H1 (cell line): Measurements from ENCODE around the gene GP1BB. TPM values are rescaled to one million over a fixed set of nuclear protein-coding genes. Genes with fewer than 3 reads are reported as not detected.

Experiments
- CTCF ChIA-PET: fragments of 300-600 bp; sonication (Branson Sonifier 250); formaldehyde crosslinking; loops from one replicate; lab custom pipeline; 2021; ENCODE audit not compliant: partially characterized antibody; lab: Charles Lee
- POLR2A ChIA-PET: fragments of 300-600 bp; sonication (Branson Sonifier 250); formaldehyde crosslinking; loops from one replicate; lab custom pipeline; 2021; ENCODE audit warnings: inconsistent platforms; ENCODE audit not compliant: partially characterized antibody; lab: Charles Lee
- DNase-seq, 2 experiments: peaks; one replicate each; pipeline versions ENCODE4 v3.0.0 to v3.0.0-alpha.2; 2010 to 2022; ENCODE audit warnings: low spot score in 2 of 2, low read depth in 1 of 2, mixed read lengths in 1 of 2
- FAIRE-seq: peaks from 2 replicates; lab custom pipeline; 2011; peaks lifted over from hg19 to GRCh38; lab: Jason Lieb, UNC
- H2AFZ ChIP-seq: 2 replicates; pipeline ENCODE4 v1.8.1; 2012; ENCODE audit warnings: low read length, inconsistent platforms
- H2AK5ac ChIP-seq: 2 replicates; pipeline ENCODE4 v1.6.1; 2013; ENCODE audit warnings: low read depth, low read length
- H2BK120ac ChIP-seq: replicated peaks from 2 replicates; pipeline ENCODE3; 2013; ENCODE audit warnings: low read depth, low read length, inconsistent platforms
- H2BK12ac ChIP-seq: 2 replicates; pipeline ENCODE4 v1.6.1; 2013; ENCODE audit warnings: low read depth, low read length
- H2BK15ac ChIP-seq: 2 replicates; pipeline ENCODE4 v1.6.1; 2013; ENCODE audit warnings: low read length
- H2BK20ac ChIP-seq: 2 replicates; pipeline ENCODE4 v1.6.1; 2013; ENCODE audit warnings: low read length
- H2BK5ac ChIP-seq: 2 replicates; pipeline ENCODE4 v1.6.1; 2013; ENCODE audit warnings: low read depth, low read length
- H3K14ac ChIP-seq: 2 replicates; pipeline ENCODE4 v1.6.1; 2013; ENCODE audit warnings: inconsistent platforms; ENCODE audit not compliant: insufficient read length
- H3K18ac ChIP-seq: 2 replicates; pipeline ENCODE4 v1.6.1; 2013; ENCODE audit warnings: low read length; ENCODE audit errors: extremely low read depth
- H3K23ac ChIP-seq: 2 replicates; pipeline ENCODE4 v1.6.1; 2013; ENCODE audit warnings: inconsistent platforms; ENCODE audit not compliant: insufficient read length
- H3K23me2 ChIP-seq: 2 replicates; pipeline ENCODE4 v1.6.1; 2013; ENCODE audit warnings: low read depth, low read length
- H3K27ac ChIP-seq: 2 replicates; pipeline ENCODE4 v1.6.1; 2011; ENCODE audit warnings: low read depth, low read length, inconsistent platforms
- H3K27me3 ChIP-seq, 4 experiments: replicated peaks in 1 of 4; 1 replicate in 1 of 4; 2 replicates in 3 of 4; pipeline versions ENCODE4 v1.6.1 to v1.8.1; 2011 to 2013; ENCODE audit warnings: low read length in 3 of 4, mild to moderate bottlenecking in 3 of 4, inconsistent platforms in 2 of 4, mixed read lengths in 2 of 4, moderate library complexity in 1 of 4; ENCODE audit not compliant: control insufficient read depth in 3 of 4, insufficient read depth in 3 of 4; ENCODE audit errors: extremely low read depth in 1 of 4
- H3K36me3 ChIP-seq, 4 experiments: 2 replicates each; pipeline versions ENCODE4 v1.6.1 to v1.8.1; 2011 to 2013; ENCODE audit warnings: mild to moderate bottlenecking in 4 of 4, low read length in 3 of 4, moderate library complexity in 2 of 4, control low read depth in 1 of 4, inconsistent platforms in 1 of 4; ENCODE audit not compliant: insufficient read depth in 4 of 4, control insufficient read depth in 2 of 4
- H3K4ac ChIP-seq: replicated peaks from 2 replicates; pipeline ENCODE3; 2013; ENCODE audit warnings: low read length, low read depth, mixed read lengths, inconsistent platforms; ENCODE audit not compliant: insufficient read length
- H3K4me1 ChIP-seq, 4 experiments: replicated peaks in 1 of 4; 1 replicate in 1 of 4; 2 replicates in 3 of 4; pipeline versions ENCODE4 v1.6.1 to v1.8.1; 2011 to 2013; ENCODE audit warnings: low read length in 3 of 4, inconsistent platforms in 2 of 4, mixed read lengths in 1 of 4; ENCODE audit not compliant: insufficient read depth in 4 of 4, control insufficient read depth in 3 of 4
- H3K4me2 ChIP-seq, 2 experiments: 2 replicates each; pipeline versions ENCODE4 v1.6.1 to v1.8.1; 2011 to 2013; ENCODE audit warnings: low read depth in 2 of 2, low read length in 2 of 2, control low read depth in 1 of 2, inconsistent platforms in 1 of 2, mild to moderate bottlenecking in 1 of 2; ENCODE audit not compliant: insufficient read depth in 1 of 2
- H3K4me3 ChIP-seq, 4 experiments: fragments of 200-600, 300-600 bp in 1 of 4; sonication (generic), shearing (Covaris generic), sonication (Bioruptor Twin) in 1 of 4; 2 replicates each; pipeline versions ENCODE4 v1.5.1 to v1.8.1; 2011 to 2016; ENCODE audit warnings: low read length in 4 of 4, low read depth in 3 of 4, control low read depth in 2 of 4, inconsistent platforms in 2 of 4, mild to moderate bottlenecking in 2 of 4, mixed read lengths in 1 of 4, moderate library complexity in 1 of 4; ENCODE audit not compliant: insufficient read depth in 2 of 4; ENCODE audit errors: extremely low read depth in 1 of 4
- H3K56ac ChIP-seq: replicated peaks from 2 replicates; pipeline ENCODE3; 2013; ENCODE audit warnings: low read depth, mild to moderate bottlenecking, mixed read lengths, low read length, inconsistent platforms; ENCODE audit not compliant: insufficient read length
- H3K79me1 ChIP-seq: 2 replicates; pipeline ENCODE4 v1.6.1; 2013; ENCODE audit warnings: low read depth, low read length, control low read depth
- H3K79me2 ChIP-seq, 2 experiments: 2 replicates each; pipeline versions ENCODE4 v1.6.1 to v1.8.1; 2012 to 2013; ENCODE audit warnings: low read length in 2 of 2, mild to moderate bottlenecking in 2 of 2, inconsistent platforms in 1 of 2; ENCODE audit not compliant: insufficient read depth in 2 of 2, control insufficient read depth in 1 of 2
- H3K9ac ChIP-seq, 4 experiments: replicated peaks in 1 of 4; 1 replicate in 1 of 4; 2 replicates in 3 of 4; pipeline versions ENCODE4 v1.6.1 to v1.8.1; 2011 to 2013; ENCODE audit warnings: low read depth in 3 of 4, low read length in 3 of 4, control low read depth in 2 of 4, mild to moderate bottlenecking in 2 of 4, moderate library complexity in 2 of 4, inconsistent platforms in 1 of 4; ENCODE audit errors: extremely low read depth in 1 of 4
- H3K9me3 ChIP-seq, 2 experiments: 2 replicates each; pipeline versions ENCODE4 v1.6.1 to v1.8.1; 2012 to 2013; ENCODE audit warnings: mild to moderate bottlenecking in 2 of 2, moderate library complexity in 2 of 2, control low read depth in 1 of 2, inconsistent platforms in 1 of 2, low read depth in 1 of 2, low read length in 1 of 2, mixed read lengths in 1 of 2; ENCODE audit not compliant: insufficient read depth in 2 of 2
- H4K20me1 ChIP-seq, 2 experiments: replicated peaks in 1 of 2; 2 replicates each; pipeline versions ENCODE3 to v1.8.1; 2011 to 2013; ENCODE audit warnings: inconsistent platforms in 2 of 2, low read length in 2 of 2, mild to moderate bottlenecking in 1 of 2; ENCODE audit not compliant: insufficient read depth in 2 of 2, control insufficient read depth in 1 of 2
- H4K5ac ChIP-seq: 2 replicates; pipeline ENCODE4 v1.6.1; 2013; ENCODE audit warnings: low read length, low read depth, mixed read lengths, inconsistent platforms; ENCODE audit not compliant: insufficient read length
- H4K8ac ChIP-seq: 2 replicates; pipeline ENCODE4 v1.8.0; 2013; ENCODE audit warnings: mild to moderate bottlenecking, moderate library complexity, low read length, inconsistent platforms; ENCODE audit not compliant: insufficient read depth; ENCODE audit errors: extremely low read depth
- H4K91ac ChIP-seq: replicated peaks from 2 replicates; pipeline ENCODE3; 2013; ENCODE audit warnings: low read length, mixed read lengths, inconsistent platforms; ENCODE audit not compliant: insufficient read length
- EP300 ChIP-seq, 2 experiments: IDR thresholded peaks; 1 replicate in 1 of 2; 2 replicates in 1 of 2; pipeline ENCODE4 v1.6.1; 2011 to 2012; ENCODE audit warnings: low read depth in 2 of 2, low read length in 2 of 2, mild to moderate bottlenecking in 2 of 2, borderline replicate concordance in 1 of 2, inconsistent platforms in 1 of 2, moderate library complexity in 1 of 2
- EZH2 ChIP-seq: fragments of 200-600 bp; sonication (generic); IDR thresholded peaks from 2 replicates; pipeline ENCODE4 v1.7.1; 2012; ENCODE audit warnings: low read depth, mild to moderate bottlenecking, moderate library complexity, low read length, inconsistent platforms; ENCODE audit not compliant: severe bottlenecking
- SP2 ChIP-seq: IDR thresholded peaks from 2 replicates; pipeline ENCODE4 v1.6.1; 2012; ENCODE audit warnings: mild to moderate bottlenecking, low read length, inconsistent platforms
- TEAD4 ChIP-seq: IDR thresholded peaks from 2 replicates; pipeline ENCODE4 v1.6.1; 2012; ENCODE audit warnings: low read depth, low read length, inconsistent platforms, mixed read lengths
- WGBS, 2 experiments: shearing (Covaris generic) in 1 of 2; methylation state at CpG; one replicate each; pipeline versions ENCODE4 v1.1.6 to v1.1.7; 2013 to 2015; ENCODE audit warnings: low lambda C conversion rate in 2 of 2, mixed read lengths in 2 of 2, inconsistent platforms in 1 of 2, low coverage in 1 of 2, missing lambda C conversion rate in 1 of 2; ENCODE audit not compliant: insufficient replicate concordance in 2 of 2, insufficient coverage in 1 of 2, insufficient read length in 1 of 2; ENCODE audit errors: extremely low coverage in 1 of 2, missing lambda C conversion rate in 1 of 2; 5-methylcytosine and 5-hydroxymethylcytosine counted together
- polyA plus RNA-seq, 7 experiments: library from polyadenylated mRNA; depleted of rRNA in 3 of 7; stranded (reverse) in 5 of 7; unstranded in 2 of 7; fragments of >200 nt in 5 of 7; fragments of 200-250 nt in 2 of 7; gene quantifications; 1 replicate in 5 of 7; 2 replicates in 1 of 7; 4 replicates in 1 of 7; pipeline versions ENCODE4 v1.2.1 to v1.2.3, GENCODE V29; 2011 to 2013; ENCODE audit warnings: missing spikeins in 2 of 7, mixed read lengths in 2 of 7
- total RNA-seq: library from RNA; stranded (reverse); fragmentation: NEBNext Ultra II Directional; extraction: Animal tissue kit (Norgen Biotek cat#: 25700); gene quantifications from 2 replicates; pipeline ENCODE4 v1.2.1, GENCODE V29; 2021

GP1BB gene
- total and polyA plus RNA-seq, 2 of the 8 experiments (the other 6 are each of a cell fraction or from before 2014, with no cell fraction given): 0.36 TPM; not detected in 1

DNA sequence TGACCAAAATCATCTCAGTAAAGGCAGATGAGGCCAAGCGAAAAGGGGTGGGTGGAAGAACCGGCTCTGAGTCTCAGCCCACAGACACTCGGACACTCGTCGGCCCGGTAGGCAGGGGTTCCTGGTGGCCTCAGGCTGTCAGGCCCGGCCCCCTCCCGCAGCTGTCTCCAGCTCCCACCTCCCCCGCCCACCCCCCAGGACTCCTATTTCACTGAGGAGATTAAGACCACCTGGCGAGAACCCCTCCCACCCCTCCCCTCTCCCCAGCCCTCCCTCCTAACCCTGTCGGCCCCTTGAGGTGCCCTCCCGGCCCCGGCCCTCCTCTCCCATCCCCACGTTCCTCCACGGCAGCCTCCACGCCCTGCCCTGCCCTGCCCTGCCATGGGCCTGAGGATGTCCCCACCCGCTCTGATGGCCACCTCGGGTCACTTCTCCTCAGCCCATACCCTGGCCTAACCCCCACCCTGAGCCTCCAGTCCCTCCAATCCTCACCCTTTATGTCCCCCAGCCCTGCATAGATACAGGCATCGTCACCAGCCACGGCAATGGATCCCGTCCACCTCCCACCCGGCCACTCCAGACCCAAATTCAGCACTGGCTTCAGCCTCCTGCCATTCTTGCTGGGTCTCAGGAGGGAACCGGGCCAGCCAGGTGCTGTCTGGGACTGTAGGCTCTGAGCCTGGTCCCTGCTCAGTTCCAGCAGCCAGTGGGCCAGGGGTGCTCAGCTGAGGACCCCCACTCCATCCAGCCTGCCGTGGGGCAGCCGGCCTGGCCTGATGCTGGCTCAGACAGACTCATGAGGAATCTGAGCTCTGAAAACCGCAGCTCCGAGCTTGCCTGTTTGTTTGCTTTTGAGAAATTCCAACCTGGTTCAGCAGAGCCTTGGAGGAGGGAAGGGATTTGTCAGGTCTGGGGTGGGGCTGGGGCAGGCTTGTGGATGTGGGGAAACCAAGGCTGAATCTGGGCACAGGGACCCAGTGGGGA lies 27.5 kb downstream of the GP1BB start:
- Histone ChIP-seq H4K8ac (no peak overlapping the region), H3K4me1 (peaks cover 0 to 9% (median 7%) of the 10 kb centered on the region in 4 experiments; a peak in 3 of 7 replicates), H3K56ac (no peak overlapping the region), H4K5ac (no peak overlapping the region), H3K4me2 (no peak overlapping the region), H3K23me2 (no peaks in the 10 kb centered on the region; the same call in 1 of the 2 replicates), H3K14ac (no peak overlapping the region), H3K27ac (no peak overlapping the region), H3K4me3 (no peak overlapping the region), H3K27me3 (peaks cover 26 to 39% (median 35%) of the 10 kb centered on the region in 4 experiments), H2AK5ac (no peak overlapping the region), H2BK20ac (0 out of 2 replicates have a peak overlapping the region, but pooled peaks have one; percentile 32), H2BK15ac (no peak overlapping the region), H3K4ac (no peak overlapping the region), H3K79me2 (no peaks in the 10 kb centered on the region), H3K9me3 (no peaks in the 10 kb centered on the region), H3K9ac (no peak overlapping the region), H2BK12ac (peak overlapping the region; percentile 39; the same call in 1 of the 2 replicates), H2BK120ac (no peak overlapping the region), H3K18ac (peak overlapping the region; percentile 48; the same call in 1 of the 2 replicates), H3K23ac (no peak overlapping the region), H3K79me1 (no peaks in the 10 kb centered on the region), H2BK5ac (no peak overlapping the region), H4K20me1 (peaks cover 4 to 8% of the 10 kb centered on the region in 2 experiments), H3K36me3 (no peaks in the 10 kb centered on the region; a peak in 1 of 8 replicates), H4K91ac (peak overlapping the region; percentile 51), H2AFZ (no peak overlapping the region)
- CTCF ChIA-PET: interaction anchor here (0.7 to 16.5 kb wide), 11 partner anchors 9 to 167 kb away, joined by 3 to 168 read pairs (median 4); partner anchors contain the start of gene GP1BB
- 92% methylated on average over 17 of the region's 27 CpGs; no CpG with 5 or more reads in 1 of the 2 experiments for WGBS, 2 experiments
- FAIRE-seq: no peak
- DNase-seq: no peak
- POLR2A ChIA-PET: interaction anchor here (1.2 to 1.5 kb wide), 2 partner anchors 13 to 27 kb away, joined by 3 to 4 read pairs; partner anchors contain the start of gene GP1BB
- TF ChIP-seq SP2 (no peak), EZH2 (no peak), TEAD4 (no peak), EP300 (IDR thresholded peaks at IDR 0.05; ENCODE audit: borderline replicate concordance in 1 of 2, low read depth in 2 of 2, low read length in 2 of 2) (no peak)
